ENCODE data around the gene COL13A1. TPM values are rescaled to one million over a fixed set of nuclear protein-coding genes. Genes with fewer than 3 reads are reported as not detected.
A peak's percentile ranks its signal among the peaks of the same experiment; 100 is the strongest.

Gene COL13A1
- total RNA-seq, 1 experiment from 2014 or later, result 3.6 TPM

DNA sequence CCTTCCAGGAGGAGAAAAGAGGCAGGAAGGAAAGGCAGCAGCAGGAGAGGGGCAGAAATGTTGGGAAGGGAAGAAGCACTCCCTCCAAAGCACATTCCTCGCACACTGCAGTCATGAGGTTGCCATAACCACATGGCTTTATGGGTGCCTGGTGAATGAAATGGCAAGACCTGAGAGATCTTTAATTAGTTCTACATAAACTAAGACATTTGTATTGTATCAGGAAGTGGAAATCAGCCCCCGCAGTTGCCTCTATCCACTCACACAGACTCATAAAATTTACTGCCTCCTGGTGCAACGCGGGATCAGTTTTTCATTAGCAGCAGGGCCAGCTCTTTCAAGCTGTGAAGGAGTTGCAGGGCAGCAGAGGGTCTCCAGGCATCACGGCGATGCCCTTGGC, 106.4 kb downstream of the COL13A1 start:
- no peak overlapping the region for H3K9ac ChIP-seq (ENCODE audit: extremely low read depth, insufficient read length, low read length)
- no peaks in the 10 kb centered on the region; the same call in 1 of the 2 replicates for H3K4me1 ChIP-seq (ENCODE audit: insufficient read depth, low read length)
- H3K14ac ChIP-seq (ENCODE audit: insufficient read depth, low read length), result no peak overlapping the region
- Mint-ChIP-seq H3K27me3 (ENCODE audit: low read depth) (peaks cover 9% of the 10 kb centered on the region), H3K27ac (peak overlapping the region in 1 of 3 experiments; percentile 92; a peak in 1 of 7 replicates), H3K9me3 (no peaks in the 10 kb centered on the region), H3K4me3 (no peak overlapping the region), H3K4me1 (peaks cover 5 to 16% of the 10 kb centered on the region in 2 experiments), H3K36me3 (ENCODE audit: insufficient read depth in 1 of 3, low read depth in 3 of 3) (no peaks in the 10 kb centered on the region; a peak in 2 of 7 replicates)
- no peak for DNase-seq
- H2BK5ac ChIP-seq (ENCODE audit: insufficient read length, low read length), result no peak overlapping the region
- H3K79me2 ChIP-seq (ENCODE audit: insufficient read depth, low read length), result no peaks in the 10 kb centered on the region
- WGBS (ENCODE audit: extremely low coverage, insufficient read length, low lambda C conversion rate), result no CpG with 5 or more reads among the region's 6 CpGs
- no peak overlapping the region for H2BK12ac ChIP-seq (ENCODE audit: insufficient read length, low read depth, low read length)
- no peak overlapping the region for H2BK120ac ChIP-seq (ENCODE audit: low read depth, low read length, poor library complexity, severe bottlenecking)
- H3K23me2 ChIP-seq (ENCODE audit: insufficient read length, low read depth, low read length, poor library complexity, severe bottlenecking), result no peaks in the 10 kb centered on the region
- H4K91ac ChIP-seq (ENCODE audit: insufficient read length, low read depth, low read length), result no peak overlapping the region
- no peak overlapping the region for H2BK15ac ChIP-seq (ENCODE audit: low read depth, low read length)
- no peak overlapping the region for H2BK20ac ChIP-seq (ENCODE audit: low read depth, low read length, poor library complexity, severe bottlenecking)
- no peak overlapping the region for H3K4me2 ChIP-seq (ENCODE audit: insufficient read depth, insufficient read length, low read length)
- H3K79me1 ChIP-seq (ENCODE audit: insufficient read depth, low read depth, low read length, poor library complexity, severe bottlenecking), result no peaks in the 10 kb centered on the region
- no peak overlapping the region for H3K18ac ChIP-seq (ENCODE audit: insufficient read length, low read depth, low read length)
- H2AK5ac ChIP-seq (ENCODE audit: insufficient read length, low read length), result no peak overlapping the region
- no peak overlapping the region for H3K27ac ChIP-seq (ENCODE audit: insufficient read length, low read depth, low read length)
- H4K5ac ChIP-seq (ENCODE audit: insufficient read length, low read depth, low read length), result no peak overlapping the region
- no peak overlapping the region for H3K4ac ChIP-seq (ENCODE audit: low read depth, low read length)
- H3T11ph ChIP-seq (ENCODE audit: low read length), result no peak overlapping the region
- no peak overlapping the region for H3K56ac ChIP-seq (ENCODE audit: insufficient read length, low read depth, low read length)
- no peak overlapping the region for H2AFZ ChIP-seq (ENCODE audit: low read length)
- H3K9me3 ChIP-seq (ENCODE audit: control insufficient read depth, low read depth, low read length), result no peaks in the 10 kb centered on the region
- no peaks in the 10 kb centered on the region for H4K20me1 ChIP-seq (ENCODE audit: control insufficient read depth, insufficient read depth, insufficient read length)
- TF ChIP-seq, protein P1, sequence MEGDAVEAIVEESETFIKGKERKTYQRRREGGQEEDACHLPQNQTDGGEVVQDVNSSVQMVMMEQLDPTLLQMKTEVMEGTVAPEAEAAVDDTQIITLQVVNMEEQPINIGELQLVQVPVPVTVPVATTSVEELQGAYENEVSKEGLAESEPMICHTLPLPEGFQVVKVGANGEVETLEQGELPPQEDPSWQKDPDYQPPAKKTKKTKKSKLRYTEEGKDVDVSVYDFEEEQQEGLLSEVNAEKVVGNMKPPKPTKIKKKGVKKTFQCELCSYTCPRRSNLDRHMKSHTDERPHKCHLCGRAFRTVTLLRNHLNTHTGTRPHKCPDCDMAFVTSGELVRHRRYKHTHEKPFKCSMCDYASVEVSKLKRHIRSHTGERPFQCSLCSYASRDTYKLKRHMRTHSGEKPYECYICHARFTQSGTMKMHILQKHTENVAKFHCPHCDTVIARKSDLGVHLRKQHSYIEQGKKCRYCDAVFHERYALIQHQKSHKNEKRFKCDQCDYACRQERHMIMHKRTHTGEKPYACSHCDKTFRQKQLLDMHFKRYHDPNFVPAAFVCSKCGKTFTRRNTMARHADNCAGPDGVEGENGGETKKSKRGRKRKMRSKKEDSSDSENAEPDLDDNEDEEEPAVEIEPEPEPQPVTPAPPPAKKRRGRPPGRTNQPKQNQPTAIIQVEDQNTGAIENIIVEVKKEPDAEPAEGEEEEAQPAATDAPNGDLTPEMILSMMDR (conservative IDR thresholded peaks at IDR 0.05), result no peak
- no peak overlapping the region for H3K23ac ChIP-seq (ENCODE audit: insufficient read length, low read depth, low read length)
- no peaks in the 10 kb centered on the region for H3K27me3 ChIP-seq (ENCODE audit: insufficient read depth, low read length)
- H4K8ac ChIP-seq (replicated peaks; ENCODE audit: insufficient read length, low read depth, low read length), result no peak overlapping the region

All from H9 (cell line).